SK-N-SH (cell line): ENCODE results near the gene PLA2G3. TPM values are rescaled to one million over a fixed set of nuclear protein-coding genes. Genes with fewer than 3 reads are reported as not detected.

Experiments
- CTCF ChIA-PET: fragments of 300-600, 350-600 bp; formaldehyde crosslinking; extraction: SDS; loops from one replicate; lab custom pipeline; 2021; lab: Yijun Ruan, JAX
- POLR2A ChIA-PET: fragments of 350-600 bp; sonication (Branson Sonifier 250); formaldehyde crosslinking; extraction: SDS; loops from one replicate; lab custom pipeline; 2020; ENCODE audit warnings: antibody characterized with exemption, inconsistent platforms; lab: Yijun Ruan, JAX
- DNase-seq: peaks from one replicate; pipeline ENCODE4 v3.0.0; 2012
- H2AFZ ChIP-seq: fragments of 200-600 bp; sonication (generic); 2 replicates; pipeline ENCODE4 v1.8.1; 2016; ENCODE audit warnings: antibody characterized with exemption, mild to moderate bottlenecking, low read depth
- H3F3A ChIP-seq: fragments of 200-600 bp; sonication (generic); replicated peaks from 2 replicates; pipeline ENCODE3; 2016; ENCODE audit warnings: antibody characterized with exemption, mild to moderate bottlenecking; ENCODE audit not compliant: insufficient read depth
- H3K27ac ChIP-seq, 2 experiments: fragments of 200-500 bp in 1 of 2; fragments of 200-600 bp in 1 of 2; sonication (Bioruptor generic) in 1 of 2; sonication (generic), shearing (Covaris generic) in 1 of 2; 2 replicates each; pipeline versions ENCODE4 v1.5.1 to v1.6.1; 2014 to 2016; ENCODE audit warnings: low read depth in 2 of 2, inconsistent platforms in 1 of 2, low read length in 1 of 2, mild to moderate bottlenecking in 1 of 2, mixed read lengths in 1 of 2
- H3K27me3 ChIP-seq: fragments of 200-600 bp; sonication (generic), shearing (Covaris generic); 2 replicates; pipeline ENCODE4 v1.6.1; 2016; ENCODE audit warnings: mixed run types; ENCODE audit not compliant: insufficient read depth
- H3K36me3 ChIP-seq, 2 experiments: fragments of 200-500 bp in 1 of 2; fragments of 200-600 bp in 1 of 2; sonication (Bioruptor generic) in 1 of 2; sonication (generic) in 1 of 2; replicated peaks in 1 of 2; 2 replicates each; pipeline versions ENCODE3 to v1.5.1; 2014 to 2016; ENCODE audit warnings: low read length in 1 of 2, mild to moderate bottlenecking in 1 of 2; ENCODE audit not compliant: insufficient read depth in 2 of 2, control insufficient read depth in 1 of 2
- H3K4me1 ChIP-seq, 2 experiments: fragments of 200-500 bp in 1 of 2; fragments of 200-600 bp in 1 of 2; sonication (Bioruptor generic) in 1 of 2; sonication (generic), shearing (Covaris generic) in 1 of 2; 2 replicates each; pipeline versions ENCODE4 v1.5.1 to v1.6.1; 2014 to 2016; ENCODE audit warnings: low read depth in 1 of 2, low read length in 1 of 2, mixed run types in 1 of 2; ENCODE audit not compliant: insufficient read depth in 2 of 2, control insufficient read depth in 1 of 2
- H3K4me2 ChIP-seq: fragments of 200-600 bp; sonication (generic), shearing (Covaris generic); 2 replicates; pipeline ENCODE4 v1.6.1; 2017; ENCODE audit warnings: mixed run types
- H3K4me3 ChIP-seq, 2 experiments: fragments of 200-500 bp in 1 of 2; fragments of 200-600 bp in 1 of 2; sonication (Bioruptor generic) in 1 of 2; sonication (generic), shearing (Covaris generic) in 1 of 2; 2 replicates each; pipeline versions ENCODE4 v1.5.1 to v1.8.1; 2014 to 2016; ENCODE audit warnings: low read depth in 2 of 2, inconsistent platforms in 1 of 2, low read length in 1 of 2, mild to moderate bottlenecking in 1 of 2, mixed read lengths in 1 of 2, moderate library complexity in 1 of 2
- H3K79me2 ChIP-seq: fragments of 200-600 bp; sonication (generic); 2 replicates; pipeline ENCODE4 v1.8.1; 2017; ENCODE audit warnings: mild to moderate bottlenecking; ENCODE audit not compliant: insufficient read depth
- H3K9ac ChIP-seq: fragments of 200-600 bp; sonication (generic); 2 replicates; pipeline ENCODE4 v1.6.1; 2017; ENCODE audit warnings: mixed run types
- H3K9me2 ChIP-seq: fragments of 200-600 bp; sonication (generic); 2 replicates; pipeline ENCODE4 v1.6.1; 2017; ENCODE audit warnings: mixed run types
- H3K9me3 ChIP-seq: fragments of 200-600 bp; sonication (generic); 2 replicates; pipeline ENCODE4 v1.6.1; 2017; ENCODE audit warnings: mixed run types, mild to moderate bottlenecking, moderate library complexity
- H4K20me1 ChIP-seq: fragments of 200-600 bp; sonication (generic); 2 replicates; pipeline ENCODE4 v1.6.1; 2017; ENCODE audit warnings: mild to moderate bottlenecking, mixed run types; ENCODE audit not compliant: insufficient read depth
- CHD2 ChIP-seq: fragments of 150-350 bp; IDR thresholded peaks from 2 replicates; pipeline ENCODE4 v1.6.1; 2018; ENCODE audit warnings: low read length; ENCODE audit not compliant: partially characterized antibody
- ELF1 ChIP-seq: IDR thresholded peaks from 2 replicates; pipeline ENCODE4 v1.4.0; 2012
- EP300 ChIP-seq, 2 experiments: IDR thresholded peaks; 2 replicates each; pipeline versions ENCODE4 v1.4.0 to v1.6.1; 2012; ENCODE audit warnings: borderline replicate concordance in 1 of 2, low read depth in 1 of 2, low read length in 1 of 2
- EZH2phosphoT487 ChIP-seq: fragments of 200-600 bp; sonication (generic); IDR thresholded peaks from 2 replicates; pipeline ENCODE4 v1.6.1; 2017; ENCODE audit warnings: low read depth, mixed run types, mild to moderate bottlenecking, antibody characterized with exemption, moderate library complexity, borderline replicate concordance
- FOSL2 ChIP-seq: IDR thresholded peaks from 2 replicates; pipeline ENCODE4 v1.4.0; 2012; ENCODE audit warnings: low read depth, mild to moderate bottlenecking, moderate library complexity, borderline replicate concordance
- FOXJ3 ChIP-seq: sonication (generic); formaldehyde crosslinking; IDR thresholded peaks from 2 replicates; pipeline ENCODE4 v1.5.1; 2020; ENCODE audit warnings: mild to moderate bottlenecking, missing genetic modification reagents
- FOXM1 ChIP-seq: IDR thresholded peaks from 2 replicates; pipeline ENCODE4 v1.4.0; 2012; ENCODE audit warnings: low read depth, mild to moderate bottlenecking
- GABPA ChIP-seq: IDR thresholded peaks from 2 replicates; pipeline ENCODE4 v1.4.0; 2012; ENCODE audit warnings: low read depth, mild to moderate bottlenecking
- MXI1 ChIP-seq: IDR thresholded peaks from 2 replicates; pipeline ENCODE4 v1.6.1; 2012; ENCODE audit warnings: mild to moderate bottlenecking, low read depth, low read length, improper control_type of control experiment
- PBX3 ChIP-seq: IDR thresholded peaks from 2 replicates; pipeline ENCODE4; 2012
- POLR2AphosphoS5 ChIP-seq: IDR thresholded peaks from 2 replicates; pipeline ENCODE4 v1.6.1; 2012; ENCODE audit warnings: low read depth, low read length
- RAD21 ChIP-seq: IDR thresholded peaks from 2 replicates; pipeline ENCODE4 v1.6.1; 2012; ENCODE audit warnings: mild to moderate bottlenecking, low read length
- RCOR1 ChIP-seq: fragments of 150-350 bp; IDR thresholded peaks from 2 replicates; pipeline ENCODE4 v1.6.1; 2017; ENCODE audit warnings: antibody characterized with exemption, low read length
- REST ChIP-seq: IDR thresholded peaks from 2 replicates; pipeline ENCODE4 v1.6.1; 2012; ENCODE audit warnings: mild to moderate bottlenecking, low read depth, low read length, moderate library complexity
- RXRA ChIP-seq: IDR thresholded peaks from 2 replicates; pipeline ENCODE4 v1.4.0; 2012; ENCODE audit warnings: low read depth, mild to moderate bottlenecking, borderline replicate concordance
- SIN3A ChIP-seq: IDR thresholded peaks from 2 replicates; pipeline ENCODE4 v1.6.1; 2012; ENCODE audit warnings: low read depth, mild to moderate bottlenecking, low read length, moderate library complexity, borderline replicate concordance
- SMC3 ChIP-seq: IDR thresholded peaks from 2 replicates; pipeline ENCODE4 v1.6.1; 2012; ENCODE audit warnings: low read depth, low read length, improper control_type of control experiment
- TAF1 ChIP-seq: IDR thresholded peaks from 2 replicates; pipeline ENCODE4 v1.6.1; 2012; ENCODE audit warnings: low read depth, mild to moderate bottlenecking, low read length, moderate library complexity, borderline replicate concordance
- USF2 ChIP-seq: fragments of 150-350 bp; IDR thresholded peaks from 2 replicates; pipeline ENCODE4 v1.6.1; 2017; ENCODE audit warnings: antibody characterized with exemption, low read length, low read depth, borderline replicate concordance
- WGBS: methylation state at CpG from one replicate; pipeline ENCODE4 v1.1.6; 2017; ENCODE audit warnings: low lambda C conversion rate; 5-methylcytosine and 5-hydroxymethylcytosine counted together
- polyA plus RNA-seq, 3 experiments: library from polyadenylated mRNA; depleted of rRNA; stranded (reverse); fragments of >200 nt; gene quantifications; 2 replicates each; pipeline ENCODE4 v1.2.3, GENCODE V29; 2012

The PLA2G3 gene
- polyA plus RNA-seq, 1 of the 3 experiments (the other 2 are of a cell fraction), result not detected

DNA sequence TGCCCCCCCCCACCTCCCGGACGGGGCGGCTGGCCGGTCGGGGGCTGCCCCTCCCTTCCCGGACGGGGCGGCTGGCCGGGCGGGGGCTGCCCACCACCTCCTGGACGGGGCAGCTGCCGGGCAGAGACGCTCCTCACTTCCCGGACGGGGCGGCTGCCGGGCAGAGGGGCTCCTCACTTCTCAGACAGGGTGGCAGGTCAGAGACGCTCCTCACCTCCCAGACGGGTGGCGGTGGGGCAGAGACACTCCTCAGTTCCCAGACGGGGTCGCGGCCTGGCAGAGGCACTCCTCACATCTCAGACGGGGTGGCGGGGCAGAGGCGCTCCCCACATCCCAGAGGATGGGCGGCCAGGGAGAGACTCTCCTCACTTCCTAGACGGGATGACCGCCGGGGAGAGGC is 43.7 kb upstream of the PLA2G3 start (continued):
- no peak for TF ChIP-seq REST
- no peak for TF ChIP-seq FOXJ3

DNA sequence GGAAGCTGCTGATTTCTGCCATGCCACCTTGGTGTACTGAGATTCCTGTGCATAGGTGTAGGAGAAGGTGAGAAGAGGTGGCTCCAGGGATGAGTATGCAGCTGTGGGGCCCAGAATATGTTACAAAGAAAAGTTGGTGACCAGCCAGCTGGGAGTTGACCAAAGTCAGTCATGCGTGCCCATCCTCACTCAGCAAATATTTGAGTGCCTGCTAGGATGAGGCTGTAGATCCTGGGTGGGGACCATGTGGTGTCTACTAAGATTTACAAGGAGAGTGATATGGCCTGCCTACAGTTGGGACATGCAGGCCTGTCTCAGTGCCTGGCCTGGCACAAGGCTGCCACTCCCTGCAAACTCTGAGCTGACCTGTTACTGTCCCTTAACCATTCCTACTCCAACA is 39.0 kb upstream of the PLA2G3 start:
- peaks cover 71% of the 10 kb centered on the region for H3K79me2 ChIP-seq
- no peaks in the 10 kb centered on the region for H4K20me1 ChIP-seq
- H3K4me3 ChIP-seq, result no peak overlapping the region
- TF ChIP-seq FOSL2, result no peak
- TF ChIP-seq SMC3, result no peak
- TF ChIP-seq TAF1, result no peak
- no peak for TF ChIP-seq REST
- TF ChIP-seq RCOR1, result no peak
- no peak for TF ChIP-seq USF2
- TF ChIP-seq RXRA, result no peak
- TF ChIP-seq FOXJ3, result no peak
- TF ChIP-seq SIN3A, result no peak
- no peak for TF ChIP-seq ELF1
- TF ChIP-seq EP300 (IDR thresholded peaks at IDR 0.05; ENCODE audit: borderline replicate concordance in 1 of 2, low read depth in 1 of 2, low read length in 1 of 2), result no peak
- no peak for TF ChIP-seq PBX3
- TF ChIP-seq FOXM1, result no peak
- no peak for TF ChIP-seq CHD2
- TF ChIP-seq RAD21, result no peak
- no peak for TF ChIP-seq EZH2phosphoT487
- no peak for TF ChIP-seq GABPA
- TF ChIP-seq MXI1, result no peak
- TF ChIP-seq POLR2AphosphoS5, result no peak
- H3K9me3 ChIP-seq, result no peaks in the 10 kb centered on the region
- no peak overlapping the region for H2AFZ ChIP-seq
- POLR2A ChIA-PET, result no interaction called here
- H3K36me3 ChIP-seq, result peaks cover 0 to 8% of the 10 kb centered on the region in 2 experiments
- H3K4me2 ChIP-seq, result no peak overlapping the region
- no peaks in the 10 kb centered on the region for H3K9me2 ChIP-seq
- peaks cover 35% of the 10 kb centered on the region for H3F3A ChIP-seq
- CTCF ChIA-PET, result interaction anchor here (0.7 to 0.8 kb wide), 2 partner anchors 12 to 94 kb away, joined by 3 to 4 read pairs; no protein-coding TSS in a partner anchor
- peaks cover 0 to 17% of the 10 kb centered on the region in 2 experiments; a peak in 1 of 4 replicates for H3K4me1 ChIP-seq
- no peak overlapping the region for H3K27ac ChIP-seq
- H3K9ac ChIP-seq, result no peak overlapping the region
- no peak for DNase-seq
- H3K27me3 ChIP-seq, result no peaks in the 10 kb centered on the region
- 86% methylated on average over 1 of the region's 1 CpG for whole genome bisulfite sequencing
